Stimulated activated naive B cell treated with anti-CD40 and anti-IgM and Interleukin-4, amounts not matched to agents 10 μg/mL and 1 μg/mL and 100 μg/mL, for 72 hours (primary cell): ENCODE measurements around the gene DAPL1.
"Not testable (repeated sequence)": the region's sequence is repeated elsewhere in the genome, so short reads cannot be mapped to it uniquely, and the experiment has no call there.

Experiments used
- ATAC-seq, 2 donors: fragments of 150-1000 bp; cut with Tn5 transposase; replicated peaks; 2 replicates each; pipeline ENCODE4 v1.10.0; 2021; ENCODE audit warnings: moderate library complexity in 1 of 2
- DNase-seq: peaks from one replicate; pipeline ENCODE4 v3.0.0; 2021
- H3K27ac Mint-ChIP-seq: one replicate; pipeline ENCODE4 v1.8.0; 2022; ENCODE audit warnings: mild to moderate bottlenecking, mixed read lengths
- H3K27me3 Mint-ChIP-seq, 2 donors: one replicate each; pipeline ENCODE4 v1.8.0; 2022; ENCODE audit warnings: mixed read lengths in 2 of 2
- H3K36me3 Mint-ChIP-seq, 2 donors: one replicate each; pipeline ENCODE4 v1.8.0; 2022; ENCODE audit warnings: mixed read lengths in 2 of 2, mild to moderate bottlenecking in 1 of 2
- H3K4me1 Mint-ChIP-seq, 2 donors: one replicate each; pipeline ENCODE4 v1.8.0; 2022; ENCODE audit warnings: mixed read lengths in 2 of 2, mild to moderate bottlenecking in 1 of 2
- H3K4me3 Mint-ChIP-seq, 2 donors: one replicate each; pipeline ENCODE4 v1.8.0; 2022; ENCODE audit warnings: mild to moderate bottlenecking in 2 of 2, mixed read lengths in 2 of 2, moderate library complexity in 1 of 2
- H3K9me3 Mint-ChIP-seq, 2 donors: one replicate each; pipeline ENCODE4 v1.8.0; 2022; ENCODE audit warnings: mixed read lengths in 2 of 2, mild to moderate bottlenecking in 1 of 2

Gene DAPL1

DNA sequence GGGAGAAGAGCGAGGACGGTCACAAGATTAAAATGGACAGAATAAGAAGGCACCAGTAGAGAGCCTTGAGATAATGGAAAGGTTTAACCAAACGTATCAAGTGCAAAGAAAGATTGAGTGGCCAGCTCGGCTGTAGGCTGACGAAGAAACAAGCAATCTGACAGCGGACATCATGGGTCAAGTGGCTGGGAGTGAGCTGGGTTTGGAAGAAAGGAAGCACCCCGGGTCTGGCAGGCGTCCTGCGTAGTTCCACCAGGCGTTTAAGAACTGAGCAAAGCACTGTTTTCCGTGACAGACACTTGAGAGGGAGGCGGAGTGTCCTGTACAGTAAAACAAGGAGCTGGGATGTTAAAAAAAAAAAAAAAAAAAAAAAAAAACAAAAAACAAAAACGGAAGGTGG, 27.1 kb downstream of the DAPL1 start:
- Mint-ChIP-seq H3K9me3 (peaks cover 0 to 3% of the 10 kb centered on the region in 2 donors), H3K4me3 (no peak overlapping the region), H3K27me3 (peaks cover 12% of the 10 kb centered on the region in 2 donors), H3K27ac (no peak overlapping the region), H3K36me3 (no peaks in the 10 kb centered on the region), H3K4me1 (no peaks in the 10 kb centered on the region)
- DNase-seq (no peak), ATAC-seq (no peak)

DNA sequence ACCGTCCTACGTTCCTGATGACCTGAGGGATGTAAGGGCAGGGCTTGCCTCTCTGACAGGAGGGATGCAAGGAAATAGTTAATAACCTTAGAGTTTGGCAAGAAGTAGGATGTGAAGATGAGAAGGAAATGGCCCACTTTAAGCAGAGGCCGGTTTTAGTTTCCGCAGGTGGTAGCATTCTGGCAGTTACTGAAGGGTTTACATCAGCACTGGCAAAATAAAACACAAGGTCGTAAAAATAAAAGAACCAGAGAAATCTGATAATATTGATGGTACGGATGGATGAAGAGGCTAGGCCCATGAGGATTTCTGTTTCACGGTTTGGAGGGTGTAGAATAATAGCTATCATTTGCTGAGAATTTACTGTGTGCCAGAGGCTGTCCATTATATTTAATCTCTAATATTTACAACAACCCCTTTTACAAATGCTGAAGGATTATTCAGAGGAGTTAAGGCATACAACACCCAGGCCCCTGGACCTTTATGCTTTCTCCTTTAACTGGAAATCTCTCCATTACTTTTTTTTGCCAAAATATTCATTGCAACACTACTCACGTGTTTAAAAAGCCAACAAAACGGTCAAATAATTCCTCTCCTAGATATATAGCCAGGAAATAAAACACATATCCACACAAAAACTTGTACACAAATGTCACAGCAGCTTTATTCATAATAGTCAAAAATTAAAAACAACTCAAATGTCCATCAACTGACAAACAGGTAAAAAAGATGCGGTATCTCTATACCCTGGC, 28.5 kb downstream of the DAPL1 start:
- Mint-ChIP-seq H3K9me3 (no peaks in the 10 kb centered on the region), H3K4me3 (no peak overlapping the region), H3K27me3 (peaks cover 8 to 9% of the 10 kb centered on the region in 2 donors), H3K27ac (no peak overlapping the region), H3K4me1 (no peaks in the 10 kb centered on the region), H3K36me3 (no peaks in the 10 kb centered on the region)
- DNase-seq: no peak
- ATAC-seq: no peak

DNA sequence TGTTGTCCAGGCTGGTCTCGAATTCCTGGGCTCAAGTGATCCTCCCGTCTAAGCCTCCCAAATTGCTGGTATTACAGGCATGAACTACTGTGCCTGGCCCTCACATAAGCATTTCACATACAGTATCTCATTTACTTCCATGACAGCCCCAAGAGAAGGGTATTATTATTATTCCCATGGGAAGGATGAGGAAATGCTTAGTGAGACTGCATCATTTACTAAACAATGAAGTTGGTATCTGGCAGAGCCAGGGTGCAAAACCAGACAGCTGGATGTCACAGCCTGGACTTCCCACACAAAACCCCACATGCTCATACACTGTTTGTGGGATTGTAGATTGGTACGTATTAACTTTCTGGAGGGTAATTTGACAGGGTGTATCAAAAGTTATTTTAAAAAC, 29.9 kb downstream of the DAPL1 start:
- ATAC-seq: no peak
- no peak overlapping the region for H3K4me3 Mint-ChIP-seq
- no peaks in the 10 kb centered on the region for H3K4me1 Mint-ChIP-seq
- peaks cover 4 to 8% of the 10 kb centered on the region in 2 donors for H3K27me3 Mint-ChIP-seq
- no peak overlapping the region for H3K27ac Mint-ChIP-seq
- no peaks in the 10 kb centered on the region for H3K9me3 Mint-ChIP-seq
- no peak for DNase-seq
- no peaks in the 10 kb centered on the region for H3K36me3 Mint-ChIP-seq

DNA sequence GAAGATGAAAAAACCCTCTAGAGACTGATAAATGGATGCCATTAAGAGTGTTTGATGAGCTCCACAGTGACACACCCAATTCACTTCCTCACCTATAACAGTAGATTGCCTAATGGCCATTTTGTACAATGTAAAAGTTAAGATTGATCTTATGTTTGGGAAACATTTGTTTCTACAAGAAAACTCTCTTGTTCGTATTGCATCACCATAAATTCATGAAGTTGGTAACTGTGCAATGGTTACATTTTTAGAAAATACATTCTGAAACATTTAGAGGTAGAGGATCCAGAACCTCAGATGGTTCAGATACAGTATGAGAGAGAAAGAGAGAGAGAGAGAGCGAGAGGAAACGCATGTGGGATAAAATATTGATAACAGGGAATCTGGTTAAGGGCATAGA, 31.8 kb downstream of the DAPL1 start:
- no peaks in the 10 kb centered on the region for H3K9me3 Mint-ChIP-seq

GRCh38 chr2:158828378-158829164, 33.5 kb downstream of the DAPL1 start:
- DNase-seq: no peak
- ATAC-seq: no peak
- Mint-ChIP-seq H3K27me3 (peaks cover 0 to 9% of the 10 kb centered on the region in 2 donors), H3K36me3 (no peaks in the 10 kb centered on the region), H3K4me1 (no peaks in the 10 kb centered on the region), H3K27ac (no peak overlapping the region), H3K9me3 (no peaks in the 10 kb centered on the region), H3K4me3 (no peak overlapping the region)

More for the DNA sequence above, 31.8 kb downstream of the DAPL1 start:
- no peak for DNase-seq
- no peak overlapping the region for H3K4me3 Mint-ChIP-seq
- no peak overlapping the region for H3K27ac Mint-ChIP-seq
- H3K4me1 Mint-ChIP-seq: no peaks in the 10 kb centered on the region
- no peaks in the 10 kb centered on the region for H3K36me3 Mint-ChIP-seq
- H3K27me3 Mint-ChIP-seq: peaks cover 4 to 9% of the 10 kb centered on the region in 2 donors
- ATAC-seq: no peak

- Mint-ChIP-seq H3K27me3 (peaks cover 0 to 9% of the 10 kb centered on the region in 2 donors), H3K27ac (no peak overlapping the region), H3K4me3 (no peak overlapping the region), H3K4me1 (no peaks in the 10 kb centered on the region), H3K9me3 (no peaks in the 10 kb centered on the region), H3K36me3 (no peaks in the 10 kb centered on the region)
- no peak for DNase-seq
- ATAC-seq: no peak
These were observed 34.0 kb downstream of the DAPL1 start for GRCh38 chr2:158829167-158829566.

DNA sequence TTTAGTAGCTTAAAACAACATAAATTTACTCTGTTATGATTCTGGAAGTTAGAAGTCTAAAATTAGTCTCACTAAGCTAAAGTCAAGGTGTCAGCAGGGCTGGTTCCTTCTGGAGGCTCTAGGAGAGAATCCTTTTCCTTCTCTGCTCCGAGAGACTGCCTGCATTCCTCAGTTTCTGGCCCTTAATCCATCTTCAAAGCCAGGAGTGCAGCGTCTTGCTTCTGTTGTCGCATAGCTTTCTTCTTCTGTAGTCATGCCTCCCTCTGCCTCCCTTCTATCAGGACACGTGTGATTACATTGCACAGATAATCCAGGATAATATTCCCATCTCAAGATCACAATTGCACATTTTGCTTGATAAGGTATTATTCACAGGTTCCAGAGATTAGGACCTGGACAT, 35.1 kb downstream of the DAPL1 start:
- Mint-ChIP-seq H3K36me3 (no peaks in the 10 kb centered on the region), H3K4me3 (no peak overlapping the region), H3K4me1 (no peaks in the 10 kb centered on the region), H3K27ac (no peak overlapping the region), H3K9me3 (no peaks in the 10 kb centered on the region), H3K27me3 (peaks cover 0 to 9% of the 10 kb centered on the region in 2 donors)
- no peak for DNase-seq
- no peak for ATAC-seq

DNA sequence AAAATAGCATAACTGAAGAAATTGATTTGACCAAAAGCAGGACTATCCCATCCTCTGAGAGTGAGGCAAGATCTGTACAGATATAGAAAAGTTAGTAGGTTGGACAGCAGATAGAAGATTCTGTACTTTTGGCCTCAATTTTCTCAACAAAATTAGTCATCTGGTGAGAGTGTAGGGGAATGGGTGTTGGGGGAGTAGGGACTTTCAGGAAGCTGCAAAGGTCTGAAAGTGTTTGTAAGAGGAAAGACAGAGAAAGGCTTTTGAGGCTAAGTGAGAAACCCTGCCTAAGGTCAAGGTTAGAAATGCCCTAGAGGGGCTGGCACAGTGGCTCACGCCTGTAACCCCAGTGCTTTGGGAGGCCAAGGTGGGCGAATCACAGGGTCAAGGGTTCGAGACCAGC, 40.3 kb downstream of the DAPL1 start:
- Mint-ChIP-seq H3K4me3 (no peak overlapping the region), H3K36me3 (no peaks in the 10 kb centered on the region), H3K4me1 (peaks cover 0 to 5% of the 10 kb centered on the region in 2 donors), H3K27ac (no peak overlapping the region), H3K9me3 (peaks cover 0 to 2% of the 10 kb centered on the region in 2 donors), H3K27me3 (peaks cover 0 to 3% of the 10 kb centered on the region in 2 donors)
- DNase-seq (no peak), ATAC-seq (peak in 1 of 2 donors; percentile 51)

DNA sequence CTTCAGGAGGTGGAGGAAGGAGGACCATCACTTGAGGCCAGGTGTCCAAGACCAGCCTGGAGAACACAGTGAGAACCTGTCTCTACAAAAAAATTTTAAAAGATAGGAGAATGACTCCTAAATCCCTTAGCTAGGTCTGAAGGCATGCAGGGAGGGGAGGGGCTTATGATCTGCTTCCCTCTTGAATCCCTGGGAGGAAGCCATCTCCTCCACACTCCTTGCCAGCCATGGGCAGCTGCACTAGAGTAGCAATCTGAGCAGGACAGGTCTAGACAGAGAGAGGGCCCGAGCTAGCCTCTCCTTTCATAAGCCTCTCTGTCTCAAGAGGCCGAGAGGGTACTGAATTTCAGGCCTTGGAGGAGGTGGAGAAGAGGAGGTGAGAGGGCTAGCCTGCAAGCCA, 42.5 kb downstream of the DAPL1 start:
- H3K27me3 Mint-ChIP-seq: peaks cover 0 to 5% of the 10 kb centered on the region in 2 donors
- H3K27ac Mint-ChIP-seq: no peak overlapping the region
- H3K4me1 Mint-ChIP-seq: peaks cover 0 to 5% of the 10 kb centered on the region in 2 donors
- H3K36me3 Mint-ChIP-seq: no peaks in the 10 kb centered on the region
- DNase-seq: no peak
- no peak for ATAC-seq
- H3K4me3 Mint-ChIP-seq: no peak overlapping the region
- peaks cover 0 to 2% of the 10 kb centered on the region in 2 donors for H3K9me3 Mint-ChIP-seq

DNA sequence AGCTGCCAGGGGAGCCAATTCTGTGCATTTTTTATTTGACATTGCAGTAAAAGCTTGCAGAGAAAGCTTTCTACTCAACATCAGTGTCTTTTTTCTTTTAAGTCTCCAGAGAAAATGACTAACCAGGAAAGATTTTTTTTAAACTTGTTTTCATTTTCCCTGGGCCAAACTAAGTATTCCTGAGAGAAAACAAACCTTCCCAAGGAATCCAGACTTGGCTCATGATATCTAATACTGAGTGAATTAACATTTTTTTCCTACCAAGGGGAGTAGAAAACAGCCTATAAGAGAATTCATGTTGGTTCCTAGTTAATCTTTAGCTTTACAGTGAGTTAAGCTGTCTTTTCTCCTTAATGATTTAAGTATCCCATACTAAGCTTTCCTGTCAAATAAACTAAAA, 46.7 kb downstream of the DAPL1 start:
- Mint-ChIP-seq H3K9me3 (peaks cover 0 to 2% of the 10 kb centered on the region in 2 donors), H3K4me3 (no peak overlapping the region)
- no peak for DNase-seq

GRCh38 chr2:158845444-158845843, 50.3 kb downstream of the DAPL1 start:
- Mint-ChIP-seq H3K27ac (no peak overlapping the region), H3K27me3 (peaks cover 5% of the 10 kb centered on the region in 2 donors), H3K36me3 (no peaks in the 10 kb centered on the region), H3K4me3 (no peak overlapping the region), H3K4me1 (no peaks in the 10 kb centered on the region), H3K9me3 (no peaks in the 10 kb centered on the region)
- ATAC-seq: no peak
- no peak for DNase-seq

More for the DNA sequence above, 46.7 kb downstream of the DAPL1 start:
- no peak for ATAC-seq
- Mint-ChIP-seq H3K36me3 (no peaks in the 10 kb centered on the region), H3K27ac (no peak overlapping the region), H3K27me3 (peaks cover 5% of the 10 kb centered on the region in 2 donors), H3K4me1 (no peaks in the 10 kb centered on the region)

DNA sequence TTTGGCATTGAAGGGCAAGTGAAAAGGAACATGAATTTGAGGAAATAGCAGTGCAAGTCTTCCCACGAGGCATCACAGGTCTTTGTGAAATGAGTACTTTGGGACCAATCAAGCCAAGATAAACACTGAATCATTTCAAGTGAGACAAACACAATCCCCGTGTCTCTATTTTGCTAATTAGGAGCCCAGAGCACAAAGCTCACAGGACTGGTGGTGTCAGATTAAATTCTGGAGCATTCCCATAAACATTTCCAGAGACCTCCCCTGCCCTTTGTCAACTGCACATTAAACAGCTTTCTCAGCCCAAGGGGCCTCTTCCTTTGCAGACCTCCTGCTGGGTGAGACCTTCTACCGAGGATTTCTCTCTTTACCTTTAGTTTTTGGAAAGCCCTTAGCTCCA, 50.7 kb downstream of the DAPL1 start:
- Mint-ChIP-seq H3K9me3 (no peaks in the 10 kb centered on the region), H3K4me1 (no peaks in the 10 kb centered on the region), H3K36me3 (no peaks in the 10 kb centered on the region), H3K4me3 (no peak overlapping the region), H3K27me3 (peaks cover 5% of the 10 kb centered on the region in 2 donors), H3K27ac (no peak overlapping the region)
- DNase-seq: no peak
- ATAC-seq: no peak

- not testable (repeated sequence) for H3K27ac Mint-ChIP-seq, H3K36me3 Mint-ChIP-seq, H3K4me1 Mint-ChIP-seq, H3K4me3 Mint-ChIP-seq, ATAC-seq, H3K27me3 Mint-ChIP-seq, DNase-seq, H3K9me3 Mint-ChIP-seq
These were observed 52.4 kb downstream of the DAPL1 start for GRCh38 chr2:158847526-158847925.

DNA sequence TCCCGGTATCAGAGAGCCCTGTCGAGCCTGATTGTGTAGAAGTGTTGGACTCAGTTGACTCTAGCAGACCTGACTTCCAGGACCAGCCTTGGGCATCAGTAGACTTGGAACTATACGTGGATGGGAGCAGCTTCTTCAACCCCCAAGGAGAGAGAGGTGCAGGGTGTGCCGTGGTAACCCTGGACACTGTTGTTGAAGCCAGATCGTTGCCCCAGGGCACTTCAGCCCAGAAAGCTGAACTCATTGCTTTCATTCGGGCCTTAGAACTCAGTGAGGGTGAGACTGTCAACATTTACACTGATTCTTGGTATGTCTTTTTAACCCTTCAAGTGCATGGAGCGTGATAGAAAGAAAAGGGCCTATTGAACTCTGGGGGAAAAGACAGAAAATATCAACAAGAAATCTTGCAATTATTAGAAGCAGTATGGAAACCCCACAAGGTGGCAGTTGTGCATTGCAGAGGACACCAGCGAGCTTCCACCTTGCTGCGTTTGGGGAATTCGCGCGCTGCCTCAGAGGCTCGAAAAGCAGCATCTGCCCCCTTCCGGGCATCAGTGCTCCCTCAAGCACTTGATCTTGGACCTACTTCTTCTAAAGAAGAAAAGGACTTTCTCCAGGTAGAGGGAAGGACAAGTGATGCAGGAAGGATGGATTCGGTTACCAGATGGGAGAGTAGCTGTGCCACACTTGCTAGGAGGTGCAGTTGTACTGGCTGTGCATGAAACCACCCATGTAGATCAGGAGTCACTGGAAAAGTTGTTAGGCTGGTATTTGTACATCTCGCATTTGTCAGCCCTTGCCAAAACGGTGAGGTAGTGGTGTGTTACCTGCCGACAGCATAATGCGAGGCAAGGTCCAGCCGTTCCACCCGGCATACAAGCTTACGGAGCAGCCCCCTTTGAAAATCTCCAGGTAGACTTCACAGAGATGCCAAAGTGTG, 53.2 kb downstream of the DAPL1 start:
- not testable (repeated sequence) for H3K27me3 Mint-ChIP-seq, H3K9me3 Mint-ChIP-seq, H3K27ac Mint-ChIP-seq, ATAC-seq, H3K36me3 Mint-ChIP-seq, H3K4me3 Mint-ChIP-seq, DNase-seq, H3K4me1 Mint-ChIP-seq
